Endodermal cell (in vitro differentiated cells): ENCODE measurements around the gene ZCCHC14. TPM values are rescaled to one million over a fixed set of nuclear protein-coding genes. Genes with fewer than 3 reads are reported as not detected.

Source experiments
- DNase-seq: peaks from one replicate; pipeline ENCODE4 v3.0.0-alpha.2; 2017
- H3K27ac ChIP-seq: 2 replicates; pipeline ENCODE4 v1.5.1; 2013; ENCODE audit warnings: mild to moderate bottlenecking, low read depth, low read length, moderate library complexity
- H3K27me3 ChIP-seq: 2 replicates; pipeline ENCODE4 v1.6.1; 2013; ENCODE audit warnings: mild to moderate bottlenecking, low read length, moderate library complexity; ENCODE audit not compliant: insufficient read depth, control insufficient read depth, poor library complexity, severe bottlenecking
- H3K36me3 ChIP-seq: 2 replicates; pipeline ENCODE4 v1.7.0; 2013; ENCODE audit warnings: mild to moderate bottlenecking, low read length, moderate library complexity; ENCODE audit not compliant: control insufficient read depth, insufficient read depth
- H3K4me1 ChIP-seq: one replicate; pipeline ENCODE4 v1.7.0; 2013; ENCODE audit warnings: low read length; ENCODE audit not compliant: control insufficient read depth, insufficient read depth
- H3K4me3 ChIP-seq: 2 replicates; pipeline ENCODE4 v1.5.1; 2013; ENCODE audit warnings: mild to moderate bottlenecking, low read length, moderate library complexity
- H3K9ac ChIP-seq: 2 replicates; pipeline ENCODE4 v1.6.1; 2013; ENCODE audit warnings: mild to moderate bottlenecking, low read length, moderate library complexity; ENCODE audit not compliant: poor library complexity, severe bottlenecking; ENCODE audit errors: extremely low read depth
- H3K9me3 ChIP-seq: 2 replicates; pipeline ENCODE4 v1.6.1; 2013; ENCODE audit warnings: mild to moderate bottlenecking, low read length, moderate library complexity; ENCODE audit not compliant: control insufficient read depth
- H3K27ac Mint-ChIP-seq: 2 replicates; pipeline ENCODE4 v1.8.0; 2020; ENCODE audit warnings: mixed read lengths
- H3K27me3 Mint-ChIP-seq: 2 replicates; pipeline ENCODE4 v1.8.0; 2021; ENCODE audit warnings: mild to moderate bottlenecking, mixed read lengths; ENCODE audit not compliant: insufficient read depth
- H3K36me3 Mint-ChIP-seq: 2 replicates; pipeline ENCODE4 v1.8.0; 2020; ENCODE audit warnings: low read depth, mixed read lengths
- H3K4me1 Mint-ChIP-seq: 2 replicates; pipeline ENCODE4 v1.8.0; 2020; ENCODE audit warnings: mixed read lengths
- H3K4me3 Mint-ChIP-seq: 2 replicates; pipeline ENCODE4 v1.8.0; 2020; ENCODE audit warnings: mild to moderate bottlenecking, moderate library complexity, mixed read lengths
- H3K9me3 Mint-ChIP-seq: 2 replicates; pipeline ENCODE4 v1.8.0; 2020; ENCODE audit warnings: mild to moderate bottlenecking, mixed read lengths
- CTCF ChIP-seq: fragments of 200-600 bp; sonication (generic); conservative IDR thresholded peaks from 2 replicates; pipeline ENCODE4 v1.5.0; 2021; ENCODE audit warnings: antibody characterized with exemption, mild to moderate bottlenecking
- WGBS, 2 experiments: methylation state at CpG; one replicate each; pipeline versions ENCODE4 v1.1.5 to v1.1.7; 2013; ENCODE audit warnings: missing lambda C conversion rate in 2 of 2, mixed read lengths in 1 of 2; ENCODE audit not compliant: insufficient coverage in 1 of 2, insufficient read length in 1 of 2; 5-methylcytosine and 5-hydroxymethylcytosine counted together
- total RNA-seq, 2 donors: library from RNA; stranded (reverse); fragmentation: NEBNext Ultra II Directional in 1 of 2; extraction: Animal tissue kit (Norgen Biotek cat#: 25700) in 1 of 2; gene quantifications; 2 replicates in 1 of 2; 3 replicates in 1 of 2; pipeline ENCODE4 v1.2.1, GENCODE V29; 2021

Gene ZCCHC14
- total RNA-seq, 2 donors from 2014 or later: 27.3 to 33.7 TPM

- Mint-ChIP-seq H3K4me3 (peak overlapping the region; percentile 78), H3K27ac (peak overlapping the region; percentile 80), H3K4me1 (peaks cover 22% of the 10 kb centered on the region), H3K27me3 (no peaks in the 10 kb centered on the region), H3K36me3 (peaks cover 10% of the 10 kb centered on the region), H3K9me3 (peaks cover 2% of the 10 kb centered on the region)
- Histone ChIP-seq H3K4me3 (peak overlapping the region; percentile 82), H3K27me3 (no peaks in the 10 kb centered on the region), H3K27ac (peak overlapping the region; percentile 84), H3K9ac (peak overlapping the region; percentile 64), H3K4me1 (no peaks in the 10 kb centered on the region), H3K36me3 (no peaks in the 10 kb centered on the region), H3K9me3 (peaks cover under 1% of the 10 kb centered on the region)
- no peak for DNase-seq
- 7 to 15% methylated on average over 27 to 64 of the region's 64 CpGs for WGBS, 2 experiments
- no peak for TF ChIP-seq CTCF
These were observed 108.5 kb downstream of the ZCCHC14 start for GRCh38 chr16:87384162-87384874.

GRCh38 chr16:87383505-87384161 is 109.2 kb downstream of the ZCCHC14 start, which contains the start of gene FBXO31:
FBXO31 (minus strand) TSS chr16:87383776; CDS start chr16:87383744, 32 bp downstream.
- Histone ChIP-seq H3K27ac (peak within 1 kb of the TSS; percentile 84), H3K9ac (peak within 1 kb of the TSS; percentile 64), H3K27me3 (no peaks in the 10 kb centered on the region), H3K36me3 (peaks cover 3% of the 10 kb centered on the region), H3K4me1 (no peaks in the 10 kb centered on the region), H3K9me3 (peaks cover 5% of the 10 kb centered on the region), H3K4me3 (peak within 1 kb of the TSS; percentile 85)
- no peak for TF ChIP-seq CTCF
- peak within 1 kb of the TSS; percentile 89 for H3K27ac Mint-ChIP-seq
- peak within 1 kb of the TSS; percentile 78 for H3K4me3 Mint-ChIP-seq
- H3K27me3 Mint-ChIP-seq: no peaks in the 10 kb centered on the region
- 0% methylated on average over 20 to 92 of the region's 92 CpGs for WGBS, 2 experiments
- peaks cover 21% of the 10 kb centered on the region for H3K4me1 Mint-ChIP-seq
- peaks cover 14% of the 10 kb centered on the region for H3K36me3 Mint-ChIP-seq
- peaks cover 7% of the 10 kb centered on the region for H3K9me3 Mint-ChIP-seq
- DNase-seq: peak; percentile 98

- peaks cover 12% of the 10 kb centered on the region for H3K9me3 Mint-ChIP-seq
- WGBS, 2 experiments: 60 to 65% methylated on average over 8 to 17 of the region's 17 CpGs
- Histone ChIP-seq H3K9me3 (peaks cover 5% of the 10 kb centered on the region), H3K4me3 (peak overlapping the region; percentile 85), H3K36me3 (peaks cover 3% of the 10 kb centered on the region), H3K9ac (peak overlapping the region; percentile 51), H3K27me3 (no peaks in the 10 kb centered on the region), H3K27ac (no peak overlapping the region), H3K4me1 (no peaks in the 10 kb centered on the region)
- no peak for TF ChIP-seq CTCF
- H3K27ac Mint-ChIP-seq: peak overlapping the region; percentile 89
- no peaks in the 10 kb centered on the region for H3K27me3 Mint-ChIP-seq
- peak overlapping the region; percentile 78 for H3K4me3 Mint-ChIP-seq
- peaks cover 11% of the 10 kb centered on the region for H3K4me1 Mint-ChIP-seq
- H3K36me3 Mint-ChIP-seq: peaks cover 24% of the 10 kb centered on the region
- DNase-seq: no peak
These were observed 110.6 kb downstream of the ZCCHC14 start for GRCh38 chr16:87382023-87382785.
